ENCODE results near the gene MUC5AC. TPM values are rescaled to one million over a fixed set of nuclear protein-coding genes. Genes with fewer than 3 reads are reported as not detected.
A peak's percentile ranks its signal among the peaks of the same experiment; 100 is the strongest.

Gene MUC5AC
- total RNA-seq, 1 donor from 2014 or later: 0.11 TPM

DNA sequence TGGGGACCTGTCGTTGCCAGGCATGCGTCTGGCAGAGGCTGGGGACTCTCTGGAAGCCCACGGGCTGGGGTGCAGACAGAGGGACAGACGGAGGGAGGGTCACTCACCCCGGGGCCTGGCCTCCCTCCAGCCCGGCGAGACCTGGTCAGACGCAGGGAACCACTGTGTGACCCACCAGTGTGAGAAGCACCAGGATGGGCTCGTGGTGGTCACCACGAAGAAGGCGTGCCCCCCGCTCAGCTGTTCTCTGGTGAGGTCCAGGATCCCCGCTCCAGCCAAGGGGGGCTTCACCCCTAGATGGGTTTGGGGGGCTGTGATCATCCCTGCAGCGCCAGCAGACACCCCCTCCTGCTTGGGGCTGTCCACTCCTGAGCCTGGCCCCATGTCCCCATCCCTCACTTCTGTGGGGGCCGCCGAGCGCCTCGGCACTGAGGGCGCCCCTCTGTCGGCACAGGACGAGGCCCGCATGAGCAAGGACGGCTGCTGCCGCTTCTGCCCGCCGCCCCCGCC is 41.5 kb downstream of the MUC5AC start:
- peak in 1 of 2 donors; percentile 52 for DNase-seq (ENCODE audit: low spot score in 2 of 2)
- intact Hi-C loops (cut with DNase I): no loop called here
- no peaks in the 10 kb centered on the region for H3K36me3 ChIP-seq
- TF ChIP-seq, protein P1, sequence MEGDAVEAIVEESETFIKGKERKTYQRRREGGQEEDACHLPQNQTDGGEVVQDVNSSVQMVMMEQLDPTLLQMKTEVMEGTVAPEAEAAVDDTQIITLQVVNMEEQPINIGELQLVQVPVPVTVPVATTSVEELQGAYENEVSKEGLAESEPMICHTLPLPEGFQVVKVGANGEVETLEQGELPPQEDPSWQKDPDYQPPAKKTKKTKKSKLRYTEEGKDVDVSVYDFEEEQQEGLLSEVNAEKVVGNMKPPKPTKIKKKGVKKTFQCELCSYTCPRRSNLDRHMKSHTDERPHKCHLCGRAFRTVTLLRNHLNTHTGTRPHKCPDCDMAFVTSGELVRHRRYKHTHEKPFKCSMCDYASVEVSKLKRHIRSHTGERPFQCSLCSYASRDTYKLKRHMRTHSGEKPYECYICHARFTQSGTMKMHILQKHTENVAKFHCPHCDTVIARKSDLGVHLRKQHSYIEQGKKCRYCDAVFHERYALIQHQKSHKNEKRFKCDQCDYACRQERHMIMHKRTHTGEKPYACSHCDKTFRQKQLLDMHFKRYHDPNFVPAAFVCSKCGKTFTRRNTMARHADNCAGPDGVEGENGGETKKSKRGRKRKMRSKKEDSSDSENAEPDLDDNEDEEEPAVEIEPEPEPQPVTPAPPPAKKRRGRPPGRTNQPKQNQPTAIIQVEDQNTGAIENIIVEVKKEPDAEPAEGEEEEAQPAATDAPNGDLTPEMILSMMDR (IDR thresholded peaks at IDR 0.05): no peak
- no peak overlapping the region for H3K4me3 ChIP-seq
- no peaks in the 10 kb centered on the region for H3K4me1 ChIP-seq
- H3K27ac ChIP-seq: no peak overlapping the region
- H3K9me3 ChIP-seq: no peaks in the 10 kb centered on the region
- no peaks in the 10 kb centered on the region for H3K27me3 ChIP-seq

DNA sequence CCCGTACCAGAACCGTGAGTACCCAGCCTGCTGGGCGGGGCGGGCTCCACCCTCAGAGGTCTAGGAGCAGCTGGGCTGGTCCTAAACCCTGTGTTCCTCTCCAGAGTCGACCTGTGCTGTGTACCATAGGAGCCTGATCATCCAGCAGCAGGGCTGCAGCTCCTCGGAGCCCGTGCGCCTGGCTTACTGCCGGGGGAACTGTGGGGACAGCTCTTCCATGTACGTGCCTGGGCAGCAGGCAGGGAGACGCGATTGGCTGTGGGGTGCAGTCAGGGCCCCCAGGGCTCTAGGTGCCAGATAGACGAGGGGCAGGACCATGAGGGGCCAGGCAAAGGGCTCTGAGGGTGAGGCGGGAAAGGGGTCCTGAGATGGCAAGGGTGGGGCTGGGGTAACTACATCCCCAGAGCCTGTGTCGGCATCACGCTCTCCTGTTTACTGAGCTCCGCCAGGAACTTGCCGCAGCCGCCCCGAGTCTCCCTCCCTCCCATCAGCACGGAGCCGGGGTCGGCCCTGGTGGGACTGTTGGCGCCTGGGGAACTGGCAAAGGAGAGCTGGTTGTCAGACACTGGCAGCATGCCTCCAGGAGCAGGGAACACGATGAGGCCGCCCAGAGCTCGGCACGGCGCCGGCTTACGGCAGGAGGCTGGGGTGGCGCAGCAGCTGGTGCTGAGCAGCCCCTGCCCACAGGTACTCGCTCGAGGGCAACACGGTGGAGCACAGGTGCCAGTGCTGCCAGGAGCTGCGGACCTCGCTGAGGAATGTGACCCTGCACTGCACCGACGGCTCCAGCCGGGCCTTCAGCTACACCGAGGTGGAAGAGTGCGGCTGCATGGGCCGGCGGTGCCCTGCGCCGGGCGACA is 42.2 kb downstream of the MUC5AC start:
- H3K27me3 ChIP-seq: no peaks in the 10 kb centered on the region
- H3K36me3 ChIP-seq: no peaks in the 10 kb centered on the region
- no peaks in the 10 kb centered on the region for H3K9me3 ChIP-seq
- H3K4me3 ChIP-seq: no peak overlapping the region
- TF ChIP-seq, protein P1 (IDR thresholded peaks at IDR 0.05): no peak
- no peak overlapping the region for H3K27ac ChIP-seq
- intact Hi-C loops (cut with DNase I): loop anchor here (10.0 kb wide), 1 partner anchor 105 kb away; the partner anchor contains the start of gene TOLLIP
- no peaks in the 10 kb centered on the region for H3K4me1 ChIP-seq
- DNase-seq (ENCODE audit: low spot score in 2 of 2): peak in 1 of 2 donors; percentile 58

GRCh38 chr11:1200611-1201191 is 42.9 kb downstream of the MUC5AC start:
- H3K36me3 ChIP-seq: no peaks in the 10 kb centered on the region
- H3K4me3 ChIP-seq: no peak overlapping the region
- DNase-seq (ENCODE audit: low spot score in 2 of 2): peak in 1 of 2 donors; percentile 58
- no peak overlapping the region for H3K27ac ChIP-seq
- H3K4me1 ChIP-seq: no peaks in the 10 kb centered on the region
- TF ChIP-seq, protein P1 (IDR thresholded peaks at IDR 0.05): no peak
- intact Hi-C loops (cut with DNase I): loop anchor here (10.0 kb wide), 1 partner anchor 104 kb away; the partner anchor contains the start of gene TOLLIP
- H3K27me3 ChIP-seq: no peaks in the 10 kb centered on the region
- no peaks in the 10 kb centered on the region for H3K9me3 ChIP-seq

- intact Hi-C loops (cut with DNase I): loop anchor here (2.0 to 10.0 kb wide), 2 partner anchors 103 to 373 kb away; partner anchors contain the start of gene TOLLIP
- H3K36me3 ChIP-seq: no peaks in the 10 kb centered on the region
- no peak overlapping the region for H3K4me3 ChIP-seq
- no peak overlapping the region for H3K27ac ChIP-seq
- no peaks in the 10 kb centered on the region for H3K27me3 ChIP-seq
- DNase-seq (ENCODE audit: low spot score in 2 of 2): no peak
- TF ChIP-seq, protein P1 (IDR thresholded peaks at IDR 0.05): no peak
- no peaks in the 10 kb centered on the region for H3K9me3 ChIP-seq
- H3K4me1 ChIP-seq: no peaks in the 10 kb centered on the region
Measured at GRCh38 chr11:1201395-1202153, 43.8 kb downstream of the MUC5AC start.

DNA sequence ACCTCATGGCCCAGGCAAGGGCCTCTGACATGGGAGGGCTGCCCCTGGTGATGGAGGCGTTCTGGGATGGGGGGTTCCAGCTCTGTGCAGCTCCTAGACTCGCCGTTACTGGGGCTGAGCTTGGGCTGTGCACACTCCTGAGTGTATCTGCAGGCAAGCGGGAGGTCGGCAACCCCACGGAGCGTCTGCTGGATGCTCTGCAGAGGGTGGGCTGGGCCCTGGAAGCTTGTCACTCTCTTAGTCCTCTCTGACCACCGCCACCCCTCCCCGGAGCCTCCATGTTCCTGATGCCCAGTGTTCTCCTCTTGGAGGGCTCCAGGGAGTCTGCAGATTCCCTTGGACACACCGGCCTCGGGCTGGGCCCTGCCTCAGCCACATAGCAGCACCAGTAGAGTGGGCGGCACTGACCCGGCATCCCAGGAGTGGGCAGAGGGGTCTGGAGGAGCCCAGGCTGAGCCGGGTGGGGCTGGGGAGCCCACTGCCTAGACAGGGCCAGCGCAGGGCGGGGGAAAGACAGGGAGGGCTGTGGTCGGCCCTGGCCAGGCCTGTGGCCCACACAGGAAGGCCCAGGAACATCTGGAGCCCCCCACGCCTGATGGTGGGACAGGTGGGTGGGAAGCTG is 44.5 kb downstream of the MUC5AC start:
- TF ChIP-seq, protein P1 (IDR thresholded peaks at IDR 0.05): no peak
- intact Hi-C loops (cut with DNase I): loop anchor here (2.0 to 10.0 kb wide), 2 partner anchors 103 to 373 kb away; partner anchors contain the start of gene TOLLIP
- H3K9me3 ChIP-seq: no peaks in the 10 kb centered on the region
- H3K4me1 ChIP-seq: no peaks in the 10 kb centered on the region
- no peak overlapping the region for H3K4me3 ChIP-seq
- no peak overlapping the region for H3K27ac ChIP-seq
- no peaks in the 10 kb centered on the region for H3K27me3 ChIP-seq
- H3K36me3 ChIP-seq: no peaks in the 10 kb centered on the region
- peak in 1 of 2 donors; percentile 58 for DNase-seq (ENCODE audit: low spot score in 2 of 2)

Measured in ascending aorta (tissue), 2 donors.